Measurements from ENCODE around the gene DERL2.

- TF ChIP-seq SUZ12 (IDR thresholded peaks at IDR 0.05; ENCODE audit: extremely low read depth, insufficient read depth, insufficient read length) (no peak), ZNF274 (IDR thresholded peaks at IDR 0.05; ENCODE audit: low read depth, low read length) (no peak)
Measured at GRCh38 chr17:5478992-5479391, 7.0 kb downstream of the DERL2 start.
